ENCODE data around the gene NRG3.

DNA sequence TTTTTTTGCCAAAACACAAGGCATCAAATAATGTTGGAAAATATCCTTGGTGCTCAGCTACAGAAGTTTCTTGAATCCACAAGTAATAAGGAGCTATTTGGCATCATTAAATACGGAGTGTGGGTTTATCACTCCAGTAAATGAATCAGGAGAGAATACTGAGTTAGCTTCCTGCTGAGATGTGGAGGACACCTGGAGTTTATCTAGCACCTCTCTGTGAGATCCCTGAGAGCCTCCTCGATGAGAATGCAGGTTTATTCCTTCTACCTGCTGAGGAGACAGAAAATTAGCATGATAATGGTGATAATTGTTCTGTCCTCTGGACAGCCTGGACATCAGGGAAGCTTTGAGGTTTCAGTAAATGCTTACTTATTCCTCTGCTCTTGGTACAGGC is 40.5 kb downstream of the NRG3 start:
- TF ChIP-seq POLR2AphosphoS5 (IDR thresholded peaks at IDR 0.05; ENCODE audit: low read depth, low read length) (no peak), POLR2A (IDR thresholded peaks at IDR 0.05; ENCODE audit: low read depth, low read length) (no peak), SPI1 (IDR thresholded peaks at IDR 0.05; ENCODE audit: low read depth, low read length) (no peak), TAF1 (IDR thresholded peaks at IDR 0.05; ENCODE audit: low read depth, low read length) (no peak), POU2F2 (IDR thresholded peaks at IDR 0.05; ENCODE audit: low read depth, low read length) (no peak)

Data from GM12891 (cell line).